ENCODE results near the gene CAPN12.

Gene CAPN12

DNA sequence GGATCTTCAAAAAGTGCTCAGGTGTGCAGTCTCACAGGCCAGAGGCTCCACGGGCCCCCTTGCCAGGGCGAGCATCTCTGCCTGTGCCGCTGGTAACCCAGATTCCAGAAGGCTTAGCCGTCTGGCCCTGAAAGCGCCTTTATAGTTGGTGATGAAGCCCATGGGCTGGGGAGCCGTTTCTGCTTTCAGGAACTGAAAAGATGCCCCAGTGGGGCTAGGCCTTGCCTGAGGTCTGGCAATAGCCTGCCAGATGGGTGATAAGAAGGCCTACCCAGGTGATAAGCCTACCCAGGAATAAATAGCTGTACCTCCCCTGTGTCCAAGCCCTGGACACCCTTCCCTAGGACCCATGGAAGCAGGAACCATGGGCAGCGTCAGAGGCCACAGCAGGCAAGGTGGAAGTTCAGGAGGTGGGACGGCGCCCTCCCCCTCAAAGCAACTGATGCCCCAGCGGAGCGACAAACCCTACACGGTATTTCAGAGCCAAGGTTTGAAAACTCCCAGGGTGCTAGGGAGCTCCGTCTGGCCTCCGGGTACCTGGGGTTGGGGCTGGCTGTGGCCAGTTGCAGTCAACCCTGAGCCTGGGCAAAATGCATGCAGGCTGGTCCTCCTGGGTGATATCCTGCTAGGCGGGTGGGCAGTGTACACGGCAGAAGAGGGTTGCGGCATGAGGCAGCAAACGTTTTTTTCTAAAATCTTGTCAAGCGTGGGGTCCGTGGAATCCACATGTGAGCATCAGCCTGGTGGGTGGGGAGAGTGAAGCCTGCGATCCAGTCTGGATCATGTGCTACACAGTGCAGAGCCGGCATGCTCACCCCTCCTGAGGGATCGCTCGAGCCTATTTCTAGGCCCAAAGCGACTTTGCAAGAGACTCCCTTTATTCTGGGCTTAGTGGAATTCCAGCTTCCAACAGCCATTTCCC, 51.6 kb downstream of the CAPN12 start:
- TF ChIP-seq GATA2 (IDR thresholded peaks at IDR 0.05; ENCODE audit: low read depth, low read length) (peak; percentile 76), GATA3 (IDR thresholded peaks at IDR 0.05; ENCODE audit: low read depth, low read length) (no peak)

DNA sequence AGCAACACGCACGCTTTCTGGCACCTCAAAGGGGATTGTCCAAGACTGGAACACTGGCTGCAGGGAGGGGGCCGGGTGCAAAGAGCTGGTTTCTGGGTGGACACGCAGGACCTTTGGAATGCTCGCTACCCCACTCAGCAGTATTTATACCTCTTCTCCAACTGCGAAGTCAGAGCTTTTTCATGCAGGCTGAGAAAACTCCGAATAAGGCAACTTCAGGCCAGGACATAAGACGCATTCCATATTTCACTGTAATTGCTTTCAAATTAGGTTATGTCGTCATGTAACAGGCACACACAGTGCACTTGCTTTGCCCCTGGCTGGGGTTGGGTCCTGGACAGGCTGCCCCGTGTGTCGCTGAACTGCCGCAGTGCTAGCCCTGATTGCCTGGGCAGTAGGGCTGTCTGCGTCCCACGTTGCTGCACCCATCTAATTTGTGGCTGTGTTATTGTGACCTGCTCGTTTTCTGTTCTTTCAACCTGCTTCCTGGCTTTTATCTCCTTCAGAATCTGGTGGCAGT, 52.3 kb downstream of the CAPN12 start:
- TF ChIP-seq GATA3 (IDR thresholded peaks at IDR 0.05; ENCODE audit: low read depth, low read length) (no peak), GATA2 (IDR thresholded peaks at IDR 0.05; ENCODE audit: low read depth, low read length) (no peak)

GRCh38 chr19:38690832-38691231, 53.4 kb downstream of the CAPN12 start:
- no peak for TF ChIP-seq GATA3 (IDR thresholded peaks at IDR 0.05; ENCODE audit: low read depth, low read length)
- no peak for TF ChIP-seq GATA2 (IDR thresholded peaks at IDR 0.05; ENCODE audit: low read depth, low read length)

- TF ChIP-seq GATA3 (IDR thresholded peaks at IDR 0.05; ENCODE audit: low read depth, low read length) (no peak), GATA2 (IDR thresholded peaks at IDR 0.05; ENCODE audit: low read depth, low read length) (no peak)
These were observed 54.1 kb downstream of the CAPN12 start for GRCh38 chr19:38690146-38690545.

- TF ChIP-seq GATA2 (IDR thresholded peaks at IDR 0.05; ENCODE audit: low read depth, low read length), result no peak
These were observed 56.4 kb downstream of the CAPN12 start for GRCh38 chr19:38687837-38688378.

DNA sequence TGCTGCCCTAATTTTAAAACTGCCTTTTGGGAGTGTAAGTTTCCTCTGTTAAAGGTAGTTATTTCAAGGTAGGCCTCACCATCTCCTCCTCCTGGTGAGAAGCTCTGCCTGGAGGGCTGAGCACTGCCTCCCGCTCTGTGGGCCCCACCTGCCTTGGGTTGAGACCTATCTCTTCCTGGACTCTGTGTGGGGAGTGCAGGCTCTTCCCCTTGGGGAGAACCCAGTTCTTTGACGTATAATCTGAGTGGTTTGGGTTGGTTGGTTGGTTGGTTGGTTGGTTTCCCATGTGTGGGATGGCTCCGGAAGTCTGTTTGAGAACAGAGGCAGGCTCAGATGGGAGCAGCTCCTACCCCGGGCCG, 57.8 kb downstream of the CAPN12 start:
- TF ChIP-seq GATA2 (IDR thresholded peaks at IDR 0.05; ENCODE audit: low read depth, low read length) (no peak), GATA3 (IDR thresholded peaks at IDR 0.05; ENCODE audit: low read depth, low read length) (no peak)

DNA sequence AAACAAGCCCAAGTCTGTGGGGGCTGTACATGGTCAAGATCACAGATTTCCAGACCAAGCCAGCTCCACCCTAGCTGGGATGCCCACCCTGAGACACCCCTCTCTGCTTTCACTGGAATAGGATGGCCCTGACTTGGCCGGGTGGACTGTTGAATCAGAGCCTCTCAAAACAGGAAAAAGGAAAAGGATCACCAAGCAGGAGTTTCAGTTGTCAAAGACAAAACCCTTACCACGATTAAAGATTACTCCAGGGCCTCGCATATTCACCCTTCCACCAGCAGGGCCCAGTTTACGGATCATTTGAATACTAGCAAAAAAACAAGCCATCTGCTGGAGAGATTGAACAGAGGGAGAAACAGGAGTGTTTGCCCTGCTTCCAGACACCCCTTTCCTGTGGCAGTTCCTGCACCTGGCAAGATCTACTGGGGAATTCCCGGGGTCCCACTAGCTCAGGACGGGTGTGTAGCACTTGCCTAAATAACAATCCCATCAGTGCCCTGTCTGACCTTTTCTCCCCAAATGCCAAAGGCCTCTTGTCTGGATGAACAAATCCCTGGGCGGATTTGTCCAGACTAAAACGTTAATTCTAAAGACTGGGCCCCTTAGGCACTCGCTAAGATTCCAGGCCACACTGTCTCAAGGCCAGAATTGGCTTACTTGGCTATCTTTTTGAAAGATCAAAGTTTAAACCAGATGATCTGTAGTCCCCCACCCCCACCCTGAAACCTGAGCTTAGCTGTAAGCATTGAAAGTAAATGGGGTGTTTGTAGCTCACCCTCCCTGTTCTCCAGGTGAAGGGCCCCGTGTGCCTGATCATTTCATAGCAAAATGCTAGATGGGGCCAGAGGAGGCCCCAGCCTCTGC, 58.4 kb downstream of the CAPN12 start:
- TF ChIP-seq GATA3 (IDR thresholded peaks at IDR 0.05; ENCODE audit: low read depth, low read length) (no peak), GATA2 (IDR thresholded peaks at IDR 0.05; ENCODE audit: low read depth, low read length) (no peak)

- no peak for TF ChIP-seq GATA3 (IDR thresholded peaks at IDR 0.05; ENCODE audit: low read depth, low read length)
- TF ChIP-seq GATA2 (IDR thresholded peaks at IDR 0.05; ENCODE audit: low read depth, low read length), result no peak
These were observed 59.2 kb downstream of the CAPN12 start for GRCh38 chr19:38684862-38685665.

- no peak for TF ChIP-seq GATA2 (IDR thresholded peaks at IDR 0.05; ENCODE audit: low read depth, low read length)
- no peak for TF ChIP-seq GATA3 (IDR thresholded peaks at IDR 0.05; ENCODE audit: low read depth, low read length)
These were observed 60.0 kb downstream of the CAPN12 start for GRCh38 chr19:38684078-38684861.

- TF ChIP-seq GATA2 (IDR thresholded peaks at IDR 0.05; ENCODE audit: low read depth, low read length) (no peak), GATA3 (IDR thresholded peaks at IDR 0.05; ENCODE audit: low read depth, low read length) (no peak)
These were observed 60.7 kb downstream of the CAPN12 start for GRCh38 chr19:38683393-38684077.

GRCh38 chr19:38682872-38683392, 61.3 kb downstream of the CAPN12 start:
- TF ChIP-seq GATA3 (IDR thresholded peaks at IDR 0.05; ENCODE audit: low read depth, low read length), result no peak
- no peak for TF ChIP-seq GATA2 (IDR thresholded peaks at IDR 0.05; ENCODE audit: low read depth, low read length)

Measured in SH-SY5Y (cell line).